Measurements from ENCODE around the gene OBSCN. TPM values are rescaled to one million over a fixed set of nuclear protein-coding genes. Genes with fewer than 3 reads are reported as not detected.
A peak's percentile ranks its signal among the peaks of the same experiment; 100 is the strongest.

Gene OBSCN
- total RNA-seq, 3 donors from 2014 or later = 6.3 to 9.3 (median 7.5) TPM

DNA sequence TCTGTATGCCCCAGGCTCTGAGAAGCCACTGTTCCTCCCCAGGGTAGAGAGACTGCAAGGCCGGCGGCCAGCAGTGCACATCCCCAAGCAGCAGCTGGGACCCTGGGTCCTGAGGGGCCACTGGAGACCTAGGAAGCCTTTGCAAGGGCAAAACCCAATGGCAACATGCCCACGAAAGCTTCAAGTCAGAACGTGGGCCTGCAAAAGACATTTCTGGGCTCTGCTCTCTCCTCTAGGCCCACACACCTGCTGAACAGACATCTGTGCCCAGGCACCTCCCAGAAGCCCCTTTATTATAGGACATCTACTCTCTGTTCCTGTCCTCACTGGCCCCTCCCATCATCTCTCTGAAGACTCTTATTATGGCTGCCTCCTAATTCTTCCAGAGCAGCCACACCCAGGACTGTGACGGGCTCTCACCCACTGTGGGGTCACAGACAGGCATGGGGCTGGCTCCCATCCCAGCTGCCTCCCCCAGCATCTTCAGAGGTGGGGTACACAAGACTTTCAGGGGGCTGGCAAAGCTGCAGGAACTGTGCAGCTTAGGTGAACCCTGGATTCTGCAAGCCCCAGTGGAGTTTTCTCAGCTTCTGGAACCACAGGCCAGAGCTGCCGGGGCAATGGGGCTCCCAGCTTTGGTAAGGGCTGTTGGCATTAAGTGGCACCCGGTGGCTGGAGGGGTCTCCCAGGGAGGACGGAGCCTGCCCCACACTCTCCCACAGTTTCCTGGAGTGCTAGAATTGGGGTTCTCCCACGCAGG, 186.1 kb downstream of the OBSCN start:
- H3K4me3 Mint-ChIP-seq = no peak overlapping the region
- H3K27me3 Mint-ChIP-seq (ENCODE audit: low read depth) = no peaks in the 10 kb centered on the region
- H3K36me3 Mint-ChIP-seq (ENCODE audit: insufficient read depth) = peaks cover 17% of the 10 kb centered on the region
- no peaks in the 10 kb centered on the region for H3K9me3 Mint-ChIP-seq
- DNase-seq = no peak
- peaks cover 13% of the 10 kb centered on the region for H3K4me1 Mint-ChIP-seq (ENCODE audit: low read depth)
- ATAC-seq = no peak

DNA sequence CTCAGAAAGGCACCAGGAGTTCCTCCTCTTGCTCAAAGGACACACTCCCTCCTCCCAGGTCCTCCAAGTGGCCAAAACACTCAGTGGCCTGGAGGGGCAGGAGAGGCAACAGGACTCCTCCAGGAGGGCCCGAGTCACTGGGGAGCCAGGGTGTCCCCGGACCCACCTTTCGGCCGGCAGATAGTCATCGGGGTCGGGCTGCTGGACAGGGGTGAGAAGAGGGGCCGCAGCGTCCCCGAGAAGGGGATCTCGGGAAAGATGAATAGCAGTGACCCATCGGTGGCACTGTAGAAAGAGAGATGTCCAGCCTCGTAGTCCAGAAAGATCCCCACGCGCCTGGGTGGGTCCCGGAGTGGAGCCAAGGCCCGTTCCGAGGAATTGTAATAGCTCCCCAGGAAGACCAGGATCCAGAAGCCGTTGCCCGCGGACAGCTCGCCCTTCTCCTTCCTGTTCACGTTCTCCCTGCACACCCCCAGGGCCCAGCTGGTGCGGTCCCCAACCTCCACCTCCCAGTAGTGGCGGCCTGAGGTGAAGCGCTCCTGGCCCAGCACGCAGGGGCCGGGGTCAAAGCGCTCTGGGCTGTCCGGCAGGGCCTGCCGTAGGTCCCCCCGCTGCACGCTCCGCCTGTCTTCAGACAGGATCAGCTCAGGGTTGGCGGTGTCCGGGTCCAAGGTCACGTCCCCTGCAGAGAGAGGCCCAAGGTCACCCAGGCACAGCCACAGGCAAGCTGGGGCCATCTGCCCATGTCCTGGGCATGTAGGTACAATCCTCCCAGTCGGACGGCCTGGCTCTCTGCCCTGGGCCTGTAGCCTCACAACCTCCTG, 186.9 kb downstream of the OBSCN start:
- Mint-ChIP-seq H3K4me1 (ENCODE audit: low read depth) (peaks cover 16% of the 10 kb centered on the region), H3K9me3 (no peaks in the 10 kb centered on the region), H3K4me3 (no peak overlapping the region), H3K27me3 (ENCODE audit: low read depth) (no peaks in the 10 kb centered on the region), H3K36me3 (ENCODE audit: insufficient read depth) (peaks cover 19% of the 10 kb centered on the region)
- DNase-seq (no peak), ATAC-seq (no peak)

GRCh38 chr1:228396770-228397662, 189.2 kb downstream of the OBSCN start:
- no peaks in the 10 kb centered on the region for H3K27me3 Mint-ChIP-seq (ENCODE audit: low read depth)
- ATAC-seq = no peak
- DNase-seq = no peak
- no peaks in the 10 kb centered on the region for H3K9me3 Mint-ChIP-seq
- H3K36me3 Mint-ChIP-seq (ENCODE audit: insufficient read depth) = peaks cover 21% of the 10 kb centered on the region
- no peak overlapping the region for H3K4me3 Mint-ChIP-seq
- H3K4me1 Mint-ChIP-seq (ENCODE audit: low read depth) = peaks cover 25% of the 10 kb centered on the region

DNA sequence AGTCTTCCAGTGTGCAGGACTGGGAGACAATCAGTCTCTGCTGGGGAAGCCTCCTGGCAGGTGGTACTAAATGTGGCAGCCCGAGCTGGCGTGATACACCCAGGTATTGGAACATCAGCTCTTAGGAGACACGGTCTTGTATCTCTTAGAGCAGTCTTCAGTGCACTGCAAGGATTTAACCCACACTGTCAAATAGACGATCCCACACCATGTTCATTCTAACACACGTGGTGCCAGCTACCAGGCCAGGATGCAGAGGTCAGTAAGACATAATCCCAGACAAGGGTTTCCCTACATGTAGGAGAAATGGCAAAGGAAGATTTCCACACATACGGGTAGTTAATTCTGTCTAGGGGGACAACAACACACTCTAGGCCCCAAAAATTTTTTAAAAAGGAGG, 190.1 kb downstream of the OBSCN start:
- Mint-ChIP-seq H3K4me3 (no peak overlapping the region), H3K36me3 (ENCODE audit: insufficient read depth) (peaks cover 21% of the 10 kb centered on the region), H3K9me3 (no peaks in the 10 kb centered on the region), H3K4me1 (ENCODE audit: low read depth) (peaks cover 35% of the 10 kb centered on the region), H3K27me3 (ENCODE audit: low read depth) (no peaks in the 10 kb centered on the region)
- no peak for DNase-seq
- no peak for ATAC-seq

- DNase-seq (no peak), ATAC-seq (no peak)
- Mint-ChIP-seq H3K4me3 (no peak overlapping the region), H3K9me3 (no peaks in the 10 kb centered on the region), H3K36me3 (ENCODE audit: insufficient read depth) (peaks cover 29% of the 10 kb centered on the region), H3K4me1 (ENCODE audit: low read depth) (peaks cover 44% of the 10 kb centered on the region), H3K27me3 (ENCODE audit: low read depth) (no peaks in the 10 kb centered on the region)
These were observed 191.1 kb downstream of the OBSCN start for GRCh38 chr1:228398741-228399461.

GRCh38 chr1:228399531-228400236, 191.8 kb downstream of the OBSCN start:
- no peak for ATAC-seq
- Mint-ChIP-seq H3K27me3 (ENCODE audit: low read depth) (no peaks in the 10 kb centered on the region), H3K4me3 (no peak overlapping the region), H3K9me3 (no peaks in the 10 kb centered on the region), H3K36me3 (ENCODE audit: insufficient read depth) (peaks cover 34% of the 10 kb centered on the region), H3K4me1 (ENCODE audit: low read depth) (peaks cover 52% of the 10 kb centered on the region)
- no peak for DNase-seq

DNA sequence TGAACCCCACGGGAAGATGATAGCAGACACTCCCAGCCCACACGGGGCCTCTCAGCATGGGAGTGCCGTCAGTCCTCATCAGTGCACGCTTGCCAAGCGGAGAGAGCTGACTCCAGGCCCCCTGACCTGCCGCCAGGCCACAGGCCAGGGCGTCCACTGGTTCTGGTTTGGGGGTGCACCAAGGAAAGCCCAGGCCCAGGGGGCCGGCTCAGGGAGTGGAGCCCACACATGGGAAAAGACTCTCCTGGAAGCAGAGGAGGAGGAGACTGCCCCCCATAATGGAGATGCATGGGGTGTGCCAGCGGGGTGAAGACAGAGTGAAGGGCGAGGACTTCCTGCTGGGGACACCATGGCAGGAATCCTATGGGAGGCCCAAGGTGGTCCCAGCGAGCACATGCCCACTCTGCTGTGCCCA, 192.4 kb downstream of the OBSCN start:
- H3K27me3 Mint-ChIP-seq (ENCODE audit: low read depth) = no peaks in the 10 kb centered on the region
- no peak for DNase-seq
- ATAC-seq = no peak
- H3K4me3 Mint-ChIP-seq = no peak overlapping the region
- H3K36me3 Mint-ChIP-seq (ENCODE audit: insufficient read depth) = peaks cover 35% of the 10 kb centered on the region
- peaks cover 58% of the 10 kb centered on the region for H3K4me1 Mint-ChIP-seq (ENCODE audit: low read depth)
- no peaks in the 10 kb centered on the region for H3K9me3 Mint-ChIP-seq

GRCh38 chr1:228400692-228401454, 193.0 kb downstream of the OBSCN start:
- ATAC-seq (no peak), DNase-seq (no peak)
- Mint-ChIP-seq H3K9me3 (no peaks in the 10 kb centered on the region), H3K27me3 (ENCODE audit: low read depth) (no peaks in the 10 kb centered on the region), H3K36me3 (ENCODE audit: insufficient read depth) (peaks cover 28% of the 10 kb centered on the region), H3K4me3 (no peak overlapping the region), H3K4me1 (ENCODE audit: low read depth) (peaks cover 61% of the 10 kb centered on the region)

DNA sequence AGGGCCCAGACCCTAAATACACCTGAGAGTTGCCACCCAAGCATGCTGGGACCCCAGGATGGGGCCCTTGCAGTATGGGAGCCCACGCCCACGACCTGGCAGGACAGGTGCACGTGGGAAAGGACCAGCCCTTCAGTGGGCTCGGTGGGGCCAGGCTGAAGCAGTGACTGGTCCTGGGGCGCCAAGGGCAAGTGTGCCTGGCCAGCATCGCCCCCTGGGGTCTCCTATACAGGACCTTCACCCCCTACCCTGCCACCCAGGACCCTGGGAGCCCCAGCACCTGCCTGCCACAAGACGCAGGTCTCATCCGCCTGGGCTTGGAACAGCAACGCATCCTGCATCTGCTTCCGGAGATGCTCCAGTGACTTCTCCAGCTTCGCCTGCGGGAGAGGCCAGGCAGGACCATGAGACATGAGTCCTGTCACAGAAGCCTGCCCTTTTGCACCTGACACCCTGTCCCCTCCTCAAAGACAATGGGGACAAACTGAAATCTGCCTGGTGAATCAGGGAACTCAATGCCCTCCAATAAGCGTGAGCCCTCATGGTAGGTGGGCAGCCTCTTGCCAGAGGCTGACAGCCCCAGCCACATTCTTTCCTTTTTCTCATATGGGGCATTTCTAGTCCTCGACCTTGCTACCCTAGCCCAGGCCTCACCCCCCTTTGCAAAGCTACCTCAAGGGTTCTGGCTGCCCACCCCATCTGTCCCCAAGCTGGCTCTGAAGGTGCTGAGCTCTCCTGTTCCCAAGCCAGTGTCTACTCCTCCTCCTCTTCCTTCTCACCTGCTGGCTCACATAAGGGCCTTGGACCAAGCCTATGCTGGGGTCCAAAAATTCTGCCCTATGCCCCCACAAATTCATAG, 194.2 kb downstream of the OBSCN start:
- DNase-seq (no peak), ATAC-seq (no peak)
- peaks cover 24% of the 10 kb centered on the region for H3K36me3 Mint-ChIP-seq (ENCODE audit: insufficient read depth)
- H3K4me1 Mint-ChIP-seq (ENCODE audit: low read depth) = peaks cover 61% of the 10 kb centered on the region
- no peaks in the 10 kb centered on the region for H3K9me3 Mint-ChIP-seq
- no peak overlapping the region for H3K4me3 Mint-ChIP-seq
- no peaks in the 10 kb centered on the region for H3K27me3 Mint-ChIP-seq (ENCODE audit: low read depth)

- DNase-seq (no peak), ATAC-seq (no peak)
- H3K27me3 Mint-ChIP-seq (ENCODE audit: low read depth) = no peaks in the 10 kb centered on the region
- H3K4me3 Mint-ChIP-seq = no peak overlapping the region
- peaks cover 24% of the 10 kb centered on the region for H3K36me3 Mint-ChIP-seq (ENCODE audit: insufficient read depth)
- no peaks in the 10 kb centered on the region for H3K9me3 Mint-ChIP-seq
- peaks cover 59% of the 10 kb centered on the region for H3K4me1 Mint-ChIP-seq (ENCODE audit: low read depth)
These were observed 194.8 kb downstream of the OBSCN start for GRCh38 chr1:228402641-228403025.

DNA sequence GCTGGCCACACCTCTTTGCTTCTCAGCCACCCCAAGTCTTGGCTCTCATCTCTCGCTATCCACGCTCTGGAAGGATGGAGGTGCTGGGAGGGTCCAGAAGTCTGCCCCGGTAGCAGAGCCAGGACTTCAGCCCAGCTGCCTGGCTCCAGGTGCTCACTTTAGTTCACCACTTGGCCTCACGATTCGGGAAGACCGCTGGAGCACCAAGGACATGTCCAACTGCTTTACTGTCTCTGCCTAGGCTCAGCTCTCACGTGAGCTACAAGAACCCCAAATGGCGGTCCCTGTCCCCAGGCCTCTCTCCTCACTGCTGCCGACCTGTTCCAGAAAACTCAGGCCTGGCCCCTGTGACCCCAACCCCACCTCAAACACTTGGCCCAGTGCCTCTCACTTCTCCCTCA, 195.4 kb downstream of the OBSCN start:
- no peaks in the 10 kb centered on the region for H3K27me3 Mint-ChIP-seq (ENCODE audit: low read depth)
- ATAC-seq = no peak
- H3K9me3 Mint-ChIP-seq = no peaks in the 10 kb centered on the region
- DNase-seq = no peak
- peaks cover 56% of the 10 kb centered on the region for H3K4me1 Mint-ChIP-seq (ENCODE audit: low read depth)
- no peak overlapping the region for H3K4me3 Mint-ChIP-seq
- peaks cover 21% of the 10 kb centered on the region for H3K36me3 Mint-ChIP-seq (ENCODE audit: insufficient read depth)

- H3K27me3 Mint-ChIP-seq (ENCODE audit: low read depth) = no peaks in the 10 kb centered on the region
- peak overlapping the region; percentile 92 for H3K4me3 Mint-ChIP-seq
- ATAC-seq = no peak
- H3K4me1 Mint-ChIP-seq (ENCODE audit: low read depth) = peaks cover 51% of the 10 kb centered on the region
- DNase-seq = no peak
- H3K36me3 Mint-ChIP-seq (ENCODE audit: insufficient read depth) = peaks cover 21% of the 10 kb centered on the region
- no peaks in the 10 kb centered on the region for H3K9me3 Mint-ChIP-seq
These were observed 196.4 kb downstream of the OBSCN start for GRCh38 chr1:228404107-228404720.
